Cardiac septum (tissue), 1 donor: ENCODE results near the gene FANCG. TPM values are rescaled to one million over a fixed set of nuclear protein-coding genes. Genes with fewer than 3 reads are reported as not detected.
A peak's percentile ranks its signal among the peaks of the same experiment; 100 is the strongest.

ENCODE experiments used
- DNase-seq: peaks from one replicate; pipeline ENCODE4 v3.0.0-alpha.2; 2020; ENCODE audit warnings: low spot score
- intact Hi-C: fragments of 100-400 bp; cut with DNase I; formaldehyde crosslinking; loops from one replicate; pipeline ENCODE4 v1.14.0; 2022
- long read RNA-seq: library from polyadenylated mRNA; unstranded; transcript quantifications from one replicate; pipeline ENCODE4 v2.0.0, GENCODE V29; 2021
- total RNA-seq: library from RNA; stranded (reverse); fragmentation: NEBNext Ultra II Directional; extraction: Animal tissue kit (Norgen Biotek cat#: 25700); gene quantifications from one replicate; pipeline ENCODE4 v1.2.1, GENCODE V29; 2021
- donor health status: DM: no; HTN: no; CAD: no.

The FANCG gene
- total RNA-seq: 5.6 TPM
- long read RNA-seq, partial matches to known transcripts: 0 of 8 reads
- long read RNA-seq, other reads (novel, unspliced or antisense): 4 of 8 reads

GRCh38 chr9:35079426-35080341 is at the start of gene FANCG:
Gene FANCG (minus strand): TSS chr9:35079942. CDS start chr9:35079524, 418 bp downstream.
- intact Hi-C loops: loop anchor here (2.0 to 10.0 kb wide), 2 partner anchors 17 to 525 kb away; partner anchors contain the start of genes PIGO and TESK1
- peak; percentile 97 for DNase-seq

- intact Hi-C loops: loop anchor here (1.0 to 10.0 kb wide), 4 partner anchors 141 to 488 kb away; partner anchors contain the start of gene TESK1
- peak; percentile 94 for DNase-seq
Measured at GRCh38 chr9:35116898-35117551, 37.3 kb upstream of the FANCG start.

- intact Hi-C loops: loop anchor here (1.0 to 10.0 kb wide), 3 partner anchors 361 to 488 kb away; partner anchors contain the start of gene TESK1
- DNase-seq: no peak
Measured at GRCh38 chr9:35116539-35116897, 36.8 kb upstream of the FANCG start.

- intact Hi-C loops: loop anchor here (1.0 to 10.0 kb wide), 4 partner anchors 46 to 489 kb away; partner anchors contain the start of genes TESK1 and UNC13B
- peak; percentile 98 for DNase-seq
Measured at GRCh38 chr9:35115680-35116538, 36.2 kb upstream of the FANCG start, which contains the start of gene ATOSB. Gene ATOSB (minus strand): TSS chr9:35115862. CDS start chr9:35108274, 7,588 bp downstream.

GRCh38 chr9:35114840-35115628 is 35.3 kb upstream of the FANCG start:
- intact Hi-C loops: loop anchor here (1.0 to 10.0 kb wide), 3 partner anchors 47 to 490 kb away; partner anchors contain the start of genes TESK1 and UNC13B
- peak; percentile 91 for DNase-seq

GRCh38 chr9:35114113-35114839 is 34.5 kb upstream of the FANCG start:
- intact Hi-C loops: loop anchor here (10.0 kb wide), 2 partner anchors 441 to 491 kb away; partner anchors contain the start of gene TESK1
- peak; percentile 92 for DNase-seq

GRCh38 chr9:35112257-35113020 is 32.7 kb upstream of the FANCG start:
- DNase-seq: no peak
- intact Hi-C loops: loop anchor here (10.0 kb wide), 2 partner anchors 442 to 492 kb away; partner anchors contain the start of gene TESK1

GRCh38 chr9:35111001-35111933 is 31.5 kb upstream of the FANCG start:
- intact Hi-C loops: loop anchor here (10.0 kb wide), 2 partner anchors 444 to 494 kb away; partner anchors contain the start of gene TESK1
- peak; percentile 99 for DNase-seq

- DNase-seq: no peak
- intact Hi-C loops: loop anchor here (10.0 kb wide), 2 partner anchors 444 to 494 kb away; partner anchors contain the start of gene TESK1
Measured at GRCh38 chr9:35110327-35110761, 30.6 kb upstream of the FANCG start.

- intact Hi-C loops: no loop called here
Measured at GRCh38 chr9:35108946-35109575, 29.3 kb upstream of the FANCG start.

GRCh38 chr9:35108461-35108860 is 28.7 kb upstream of the FANCG start:
- intact Hi-C loops: no loop called here
- no peak for DNase-seq

More at GRCh38 chr9:35108946-35109575, 29.3 kb upstream of the FANCG start:
- DNase-seq: no peak

GRCh38 chr9:35107297-35108290 is 27.9 kb upstream of the FANCG start:
- intact Hi-C loops: no loop called here
- DNase-seq: no peak

- intact Hi-C loops: no loop called here
Measured at GRCh38 chr9:35106343-35106730, 26.6 kb upstream of the FANCG start.

More at GRCh38 chr9:35106343-35106730, 26.6 kb upstream of the FANCG start:
- no peak for DNase-seq
